Activated CD4-positive, alpha-beta T cell treated with anti-CD3 and anti-CD28 coated beads, Interleukin-10, Interleukin-2, amounts not matched to agents 100 ng/mL and 50 ng/mL, durations not matched to agents 16 hours and 8 hours (primary cell): ENCODE results near the gene LRRC51.
A peak's percentile ranks its signal among the peaks of the same experiment; 100 is the strongest.
"Not testable (repeated sequence)": the region's sequence is repeated elsewhere in the genome, so short reads cannot be mapped to it uniquely, and the experiment has no call there.

Source experiments
- DNase-seq: peaks from one replicate; pipeline ENCODE4 v3.0.0-alpha.2; 2020

The LRRC51 gene

GRCh38 chr11:72112143-72112977 is 31.7 kb downstream of the LRRC51 start, which contains the start of gene ANAPC15:
Gene ANAPC15 (minus strand): TSS chr11:72112695. CDS start chr11:72111276, 1,419 bp downstream.
- peak; percentile 99 for DNase-seq

- no peak for DNase-seq
Measured at GRCh38 chr11:72112978-72113808, 32.5 kb downstream of the LRRC51 start.

GRCh38 chr11:72114570-72114969 is 33.9 kb downstream of the LRRC51 start:
- DNase-seq = no peak

GRCh38 chr11:72116019-72116755 is 35.5 kb downstream of the LRRC51 start:
- DNase-seq = no peak

GRCh38 chr11:72119198-72119597 is 38.5 kb downstream of the LRRC51 start:
- no peak for DNase-seq

GRCh38 chr11:72120930-72121329 is 40.3 kb downstream of the LRRC51 start:
- DNase-seq = no peak

- DNase-seq = no peak
Measured at GRCh38 chr11:72122607-72123006, 42.0 kb downstream of the LRRC51 start.

- no peak for DNase-seq
Measured at GRCh38 chr11:72123117-72123653, 42.5 kb downstream of the LRRC51 start.

GRCh38 chr11:72124046-72124445 is 43.4 kb downstream of the LRRC51 start:
- DNase-seq = no peak

GRCh38 chr11:72125956-72126355 is 45.3 kb downstream of the LRRC51 start:
- no peak for DNase-seq

- DNase-seq = no peak
Measured at GRCh38 chr11:72127923-72128322, 47.3 kb downstream of the LRRC51 start.

- DNase-seq = no peak
Measured at GRCh38 chr11:72129381-72129780, 48.7 kb downstream of the LRRC51 start.

GRCh38 chr11:72132646-72133045 is 52.0 kb downstream of the LRRC51 start:
- no peak for DNase-seq

- DNase-seq = not testable (repeated sequence)
Measured at GRCh38 chr11:72135473-72135872, 54.8 kb downstream of the LRRC51 start, which contains the start of gene FOLR3. Gene FOLR3 (plus strand): TSS chr11:72135725. CDS start chr11:72135953, 228 bp downstream.

- DNase-seq = no peak
Measured at GRCh38 chr11:72135891-72136683, 55.4 kb downstream of the LRRC51 start.

- DNase-seq = peak; percentile 7
Measured at GRCh38 chr11:72136684-72137262, 56.1 kb downstream of the LRRC51 start.

- DNase-seq = no peak
Measured at GRCh38 chr11:72138821-72139390, 58.3 kb downstream of the LRRC51 start.

- DNase-seq = no peak
Measured at GRCh38 chr11:72139500-72139899, 58.9 kb downstream of the LRRC51 start.

GRCh38 chr11:72140661-72141060 is 60.0 kb downstream of the LRRC51 start:
- no peak for DNase-seq

- peak; percentile 91 for DNase-seq
Measured at GRCh38 chr11:72141066-72141465, 60.4 kb downstream of the LRRC51 start.

- not testable (repeated sequence) for DNase-seq
Measured at GRCh38 chr11:72142086-72142485, 61.4 kb downstream of the LRRC51 start.
